ENCODE results near the gene SUSD4.

DNA sequence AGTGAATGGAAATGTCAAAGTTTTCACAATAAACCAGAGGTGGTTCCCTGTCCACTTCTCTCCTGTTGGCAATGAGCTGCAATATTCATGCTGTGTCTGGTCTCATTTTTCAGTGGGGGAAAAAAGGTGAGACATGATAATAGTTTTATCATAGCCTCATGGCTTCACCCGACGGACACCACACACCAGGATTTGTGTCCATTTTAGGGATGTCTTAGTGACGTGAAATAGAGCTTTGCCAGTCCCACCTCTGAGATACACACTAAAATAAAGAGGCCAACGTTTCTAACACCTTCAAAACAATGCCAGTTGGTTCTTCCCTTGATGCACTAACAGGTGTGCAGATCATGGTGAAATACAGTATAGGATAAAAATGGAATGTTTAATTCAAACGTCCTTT, 129.4 kb downstream of the SUSD4 start:
- TF ChIP-seq GATA3 (IDR thresholded peaks at IDR 0.05; ENCODE audit: low read depth, low read length) (no peak), GATA2 (IDR thresholded peaks at IDR 0.05; ENCODE audit: low read depth, low read length) (no peak)
